Stimulated activated CD8-positive, alpha-beta memory T cell treated with anti-CD3 and anti-CD28 coated beads, Interleukin-4, amount 100 ng/mL, for 24 hours (primary cell): ENCODE results near the gene TUBB6.

ENCODE experiments used
- DNase-seq: peaks from one replicate; pipeline ENCODE4 v3.0.0-alpha.2; 2020; ENCODE audit warnings: low read depth

The TUBB6 gene

GRCh38 chr18:12314591-12315305 lies 6.7 kb downstream of the TUBB6 start:
- DNase-seq, result no peak

- no peak for DNase-seq
These were observed 7.4 kb downstream of the TUBB6 start for GRCh38 chr18:12315490-12315889.

GRCh38 chr18:12315911-12316310 lies 7.9 kb downstream of the TUBB6 start:
- DNase-seq, result no peak

GRCh38 chr18:12317664-12318333 lies 9.8 kb downstream of the TUBB6 start:
- DNase-seq, result no peak

GRCh38 chr18:12318334-12318697 lies 10.3 kb downstream of the TUBB6 start:
- DNase-seq, result no peak

GRCh38 chr18:12318857-12319256 lies 10.8 kb downstream of the TUBB6 start:
- no peak for DNase-seq

GRCh38 chr18:12321333-12321732 lies 13.3 kb downstream of the TUBB6 start:
- no peak for DNase-seq

- DNase-seq, result no peak
These were observed 17.1 kb downstream of the TUBB6 start for GRCh38 chr18:12324991-12325725.

GRCh38 chr18:12325726-12326245 lies 17.7 kb downstream of the TUBB6 start:
- DNase-seq, result no peak

GRCh38 chr18:12326711-12327460 lies 18.8 kb downstream of the TUBB6 start:
- DNase-seq, result no peak

GRCh38 chr18:12327510-12328178 lies 19.6 kb downstream of the TUBB6 start:
- DNase-seq, result peak; percentile 64

- no peak for DNase-seq
These were observed 20.3 kb downstream of the TUBB6 start for GRCh38 chr18:12328179-12328823.

GRCh38 chr18:12329125-12329698 lies 21.2 kb downstream of the TUBB6 start:
- DNase-seq, result no peak

GRCh38 chr18:12330766-12331165 lies 22.7 kb downstream of the TUBB6 start:
- no peak for DNase-seq

GRCh38 chr18:12333506-12334290 lies 25.7 kb downstream of the TUBB6 start:
- no peak for DNase-seq

- no peak for DNase-seq
These were observed 26.3 kb downstream of the TUBB6 start for GRCh38 chr18:12334366-12334808.

GRCh38 chr18:12334863-12335262 lies 26.8 kb downstream of the TUBB6 start:
- no peak for DNase-seq

GRCh38 chr18:12335503-12335902 lies 27.5 kb downstream of the TUBB6 start:
- DNase-seq, result no peak

- DNase-seq, result no peak
These were observed 28.2 kb downstream of the TUBB6 start for GRCh38 chr18:12336171-12336613.

GRCh38 chr18:12336887-12337286 lies 28.8 kb downstream of the TUBB6 start:
- DNase-seq, result no peak
